HepG2 (cell line): ENCODE measurements around the gene MMGT1. TPM values are rescaled to one million over a fixed set of nuclear protein-coding genes. Genes with fewer than 3 reads are reported as not detected.

Experiments
- ATAC-seq: fragments of 200-7000 bp; cut with Tn5 transposase; 3 replicates; pipeline ENCODE4 v1.9.1; 2020; ENCODE audit warnings: mild to moderate bottlenecking, moderate library complexity
- BruUV-seq: library from RNA; stranded (reverse); fragments of 400-500 nt; replicated peaks from 2 replicates; lab custom pipeline; 2021; lab: Mats Ljungman, UMichigan
- CTCF ChIA-PET: fragments of 300-600 bp; formaldehyde crosslinking; extraction: SDS; loops from one replicate; lab custom pipeline; 2021; ENCODE audit warnings: low total read pairs, inconsistent platforms, low intra/inter-chr PET ratio; lab: Yijun Ruan, JAX
- POLR2A ChIA-PET: fragments of 350-600 bp; sonication (Branson Sonifier 250); formaldehyde crosslinking; loops from one replicate; lab custom pipeline; 2020; ENCODE audit warnings: antibody characterized with exemption, inconsistent platforms; lab: Yijun Ruan, JAX
- DNase-seq: peaks from one replicate; pipeline ENCODE4 v3.0.0-alpha.2; 2015; ENCODE audit warnings: low spot score
- FAIRE-seq: peaks from 3 replicates; lab custom pipeline; 2011; peaks lifted over from hg19 to GRCh38; lab: Jason Lieb, UNC
- H2AFZ ChIP-seq: one replicate; pipeline ENCODE4 v1.6.1; 2011; ENCODE audit warnings: low read length, inconsistent platforms
- H3K27ac ChIP-seq: fragments of 300-600 bp; 3 replicates; pipeline ENCODE4 v1.8.0; 2011; ENCODE audit warnings: mixed run types, mild to moderate bottlenecking, mixed read lengths, low read length, inconsistent platforms; ENCODE audit not compliant: insufficient read depth; ENCODE audit errors: extremely low read length
- H3K27me3 ChIP-seq, 2 experiments: fragments of 200-600 bp in 1 of 2; 2 replicates in 1 of 2; 3 replicates in 1 of 2; pipeline versions ENCODE4 v1.6.0 to v1.8.0; 2011; ENCODE audit warnings: low read length in 2 of 2, mild to moderate bottlenecking in 2 of 2, moderate library complexity in 2 of 2, inconsistent platforms in 1 of 2; ENCODE audit not compliant: insufficient read depth in 2 of 2, control insufficient read depth in 1 of 2
- H3K36me3 ChIP-seq, 2 experiments: fragments of 200-600 bp in 1 of 2; replicated peaks in 1 of 2; 2 replicates in 1 of 2; 3 replicates in 1 of 2; pipeline versions ENCODE4 v1.5.1 to v1.8.0; 2011; ENCODE audit warnings: low read length in 2 of 2, inconsistent platforms in 1 of 2; ENCODE audit not compliant: insufficient read depth in 2 of 2, control insufficient read depth in 1 of 2
- H3K4me1 ChIP-seq: 2 replicates; pipeline ENCODE4 v1.5.1; 2012; ENCODE audit warnings: low read length, inconsistent platforms; ENCODE audit not compliant: insufficient read depth
- H3K4me2 ChIP-seq: 2 replicates; pipeline ENCODE4 v1.6.0; 2011; ENCODE audit warnings: low read depth, low read length, inconsistent platforms
- H3K4me3 ChIP-seq, 3 experiments: fragments of 200-600 bp in 1 of 3; sonication (generic), shearing (Covaris generic) in 1 of 3; replicated peaks in 1 of 3; 2 replicates each; pipeline ENCODE4 v1.5.1; 2011 to 2016; ENCODE audit warnings: low read length in 3 of 3, inconsistent platforms in 2 of 3, low read depth in 2 of 3, mild to moderate bottlenecking in 2 of 3, control low read depth in 1 of 3, mixed read lengths in 1 of 3; ENCODE audit not compliant: insufficient read depth in 1 of 3
- H3K79me2 ChIP-seq: one replicate; pipeline ENCODE4 v1.6.1; 2011; ENCODE audit warnings: low read length, inconsistent platforms; ENCODE audit not compliant: insufficient read depth
- H3K9ac ChIP-seq: 2 replicates; pipeline ENCODE4 v1.6.0; 2011; ENCODE audit warnings: mild to moderate bottlenecking, low read depth, low read length, inconsistent platforms; ENCODE audit not compliant: insufficient read depth
- H3K9me3 ChIP-seq: 2 replicates; pipeline ENCODE4 v1.5.1; 2012; ENCODE audit warnings: mild to moderate bottlenecking, low read length
- H4K20me1 ChIP-seq: 2 replicates; pipeline ENCODE4 v1.6.0; 2011; ENCODE audit warnings: inconsistent platforms, mild to moderate bottlenecking, low read length, moderate library complexity; ENCODE audit not compliant: insufficient read depth
- HMGA1 ChIP-seq: sonication (generic); formaldehyde crosslinking; conservative IDR thresholded peaks from 2 replicates; pipeline ENCODE4 v1.4.0; 2020; ENCODE audit warnings: missing genetic modification reagents
- POLR2A ChIP-seq, 2 experiments: IDR thresholded peaks; 2 replicates each; pipeline ENCODE4 v1.6.1; 2011; ENCODE audit warnings: low read depth in 2 of 2, low read length in 2 of 2, mild to moderate bottlenecking in 1 of 2, moderate library complexity in 1 of 2; ENCODE audit not compliant: insufficient read depth in 1 of 2
- SAP130 ChIP-seq: IDR thresholded peaks from 2 replicates; pipeline ENCODE4 v1.6.1; 2016; ENCODE audit warnings: low read depth
- SRY ChIP-seq: sonication (generic); formaldehyde crosslinking; IDR thresholded peaks from 2 replicates; pipeline ENCODE4 v1.8.0; 2022; ENCODE audit warnings: mild to moderate bottlenecking, missing genetic modification reagents
- U2AF2 ChIP-seq: fragments of 200-400 bp; formaldehyde crosslinking; IDR thresholded peaks from 2 replicates; pipeline ENCODE4 v1.6.1; 2017; ENCODE audit warnings: low read depth, mild to moderate bottlenecking, low read length
- ZFAT ChIP-seq: sonication (generic); formaldehyde crosslinking; conservative IDR thresholded peaks from 2 replicates; pipeline ENCODE4 v1.8.1; 2023; ENCODE audit warnings: missing genetic modification reagents, inconsistent platforms
- ZNF17 ChIP-seq: sonication (generic); formaldehyde crosslinking; IDR thresholded peaks from 2 replicates; pipeline ENCODE4 v1.5.0; 2020; ENCODE audit warnings: mild to moderate bottlenecking, missing genetic modification reagents
- ZNF260 ChIP-seq: sonication (generic); formaldehyde crosslinking; IDR thresholded peaks from 2 replicates; pipeline ENCODE4 v1.4.0; 2020; ENCODE audit warnings: missing genetic modification reagents, low read depth, mild to moderate bottlenecking, borderline replicate concordance
- ZNF550 ChIP-seq: sonication (generic); formaldehyde crosslinking; IDR thresholded peaks from 2 replicates; pipeline ENCODE4 v1.4.0; 2020; ENCODE audit warnings: mild to moderate bottlenecking, missing genetic modification reagents, borderline replicate concordance
- WGBS: methylation state at CpG from one replicate; pipeline ENCODE4 v1.1.6; 2017; ENCODE audit warnings: low lambda C conversion rate; 5-methylcytosine and 5-hydroxymethylcytosine counted together
- in situ Hi-C: cut with HindIII; loops from 2 replicates; pipeline ENCODE4 v1.10.0; 2017; ENCODE audit warnings: low pct_unique_long_range_greater_than_20kb; ENCODE audit not compliant: extremely low pct_ligation_motif_present
- intact Hi-C: fragments of 100-400 bp; cut with micrococcal nuclease; formaldehyde crosslinking; loops from one replicate; pipeline ENCODE4 v1.10.0; 2022; ENCODE audit not compliant: unreplicated experiment
- polyA plus RNA-seq, 8 experiments: library from polyadenylated mRNA; depleted of rRNA in 3 of 8; stranded (reverse) in 7 of 8; unstranded in 1 of 8; fragments of >200 nt; fragmentation: Illumina TruSeq in 4 of 8; extraction: Trizol in 4 of 8; gene quantifications; 2 replicates each; pipeline versions ENCODE4 v1.2.1 to v1.2.3, GENCODE V29; 2011 to 2016; ENCODE audit warnings: low read depth in 4 of 8, missing spikeins in 1 of 8, mixed read lengths in 1 of 8; ENCODE audit not compliant: insufficient read depth in 1 of 8
- total RNA-seq, 5 experiments: library from RNA; depleted of rRNA; stranded (reverse); fragments of >200 nt; fragmentation: Illumina TruSeq; extraction: Trizol; gene quantifications; 2 replicates each; pipeline ENCODE4 v1.2.3, GENCODE V29; 2016; ENCODE audit warnings: low read depth in 1 of 5
- TF ChIP-seq, protein P1 (sequence below): sonication (generic); formaldehyde crosslinking; IDR thresholded peaks from 2 replicates; pipeline ENCODE4 v1.4.0; 2020; ENCODE audit warnings: missing genetic modification reagents
- TF ChIP-seq, protein P2 (sequence below): sonication (generic); formaldehyde crosslinking; IDR thresholded peaks from 2 replicates; pipeline ENCODE4 v1.4.0; 2020; ENCODE audit warnings: mild to moderate bottlenecking, missing genetic modification reagents
- TF ChIP-seq, protein P3 (sequence below): conservative IDR thresholded peaks from 2 replicates; pipeline ENCODE4 v1.6.1; 2018; ENCODE audit warnings: missing genetic modification reagents
- TF ChIP-seq, protein P4 (sequence below): sonication (generic); formaldehyde crosslinking; IDR thresholded peaks from 2 replicates; pipeline ENCODE4 v1.4.0; 2020; ENCODE audit warnings: mild to moderate bottlenecking, missing genetic modification reagents, borderline replicate concordance
- TF ChIP-seq, protein P5 (sequence below): sonication (generic); formaldehyde crosslinking; IDR thresholded peaks from 2 replicates; pipeline ENCODE4 v1.4.0; 2020; ENCODE audit warnings: missing genetic modification reagents, borderline replicate concordance

Gene MMGT1
- total and polyA plus RNA-seq, 2 of the 13 experiments (the other 11 are each of a cell fraction or from before 2014, with no cell fraction given): 7.5 to 8.8 TPM

DNA sequence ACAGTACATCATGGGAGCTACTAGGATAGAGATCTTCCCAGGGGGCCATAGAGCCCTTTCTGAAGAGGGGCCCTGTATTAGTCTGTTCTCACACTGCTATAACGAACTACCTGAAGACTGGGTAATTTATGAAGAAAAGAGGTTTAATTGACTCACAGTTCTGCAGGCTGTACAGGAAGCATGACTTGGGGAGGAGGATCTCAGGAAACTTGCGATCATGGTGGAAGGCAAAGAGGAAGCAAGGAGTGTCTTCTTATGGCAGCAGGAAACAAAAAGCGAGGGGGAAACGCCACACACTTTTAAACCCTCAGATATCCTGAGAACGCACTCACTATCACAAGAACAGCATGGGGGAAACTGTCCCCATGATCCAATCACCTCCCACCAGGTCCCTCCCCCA, 7.2 kb upstream of the MMGT1 start:
- ChIA-PET POLR2A (no interaction called here), CTCF (no interaction called here)
- BruUV-seq: no TSS peak
- ATAC-seq: no peak
- Histone ChIP-seq H3K27ac (no peak overlapping the region), H4K20me1 (no peaks in the 10 kb centered on the region), H3K4me1 (no peaks in the 10 kb centered on the region; the same call in 1 of the 2 replicates), H3K36me3 (no peaks in the 10 kb centered on the region), H2AFZ (no peak overlapping the region), H3K4me3 (no peak overlapping the region), H3K9me3 (no peaks in the 10 kb centered on the region), H3K9ac (no peak overlapping the region), H3K27me3 (no peaks in the 10 kb centered on the region), H3K79me2 (no peaks in the 10 kb centered on the region), H3K4me2 (no peak overlapping the region)
- FAIRE-seq: no peak
- 85% methylated on average over 4 of the region's 5 CpGs for WGBS
- no peak for DNase-seq
- in situ Hi-C loops: no loop called here
- intact Hi-C loops: no loop called here
- TF ChIP-seq ZNF17 (CRISPR knock-in tag) (no peak), SAP130 (CRISPR knock-in tag) (no peak), SRY (CRISPR knock-in tag) (no peak), POLR2A (IDR thresholded peaks at IDR 0.05; ENCODE audit: insufficient read depth in 1 of 2, low read depth in 2 of 2, low read length in 2 of 2) (no peak), ZNF260 (no peak), ZFAT (CRISPR knock-in tag) (no peak), ZNF550 (no peak), HMGA1 (no peak), U2AF2 (no peak)
- TF ChIP-seq, protein P1, sequence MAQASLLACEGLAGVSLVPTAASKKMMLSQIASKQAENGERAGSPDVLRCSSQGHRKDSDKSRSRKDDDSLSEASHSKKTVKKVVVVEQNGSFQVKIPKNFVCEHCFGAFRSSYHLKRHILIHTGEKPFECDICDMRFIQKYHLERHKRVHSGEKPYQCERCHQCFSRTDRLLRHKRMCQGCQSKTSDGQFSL (CRISPR knock-in tag): no peak
- TF ChIP-seq, protein P2, sequence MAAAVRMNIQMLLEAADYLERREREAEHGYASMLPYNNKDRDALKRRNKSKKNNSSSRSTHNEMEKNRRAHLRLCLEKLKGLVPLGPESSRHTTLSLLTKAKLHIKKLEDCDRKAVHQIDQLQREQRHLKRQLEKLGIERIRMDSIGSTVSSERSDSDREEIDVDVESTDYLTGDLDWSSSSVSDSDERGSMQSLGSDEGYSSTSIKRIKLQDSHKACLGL (CRISPR knock-in tag): no peak
- TF ChIP-seq, protein P3, sequence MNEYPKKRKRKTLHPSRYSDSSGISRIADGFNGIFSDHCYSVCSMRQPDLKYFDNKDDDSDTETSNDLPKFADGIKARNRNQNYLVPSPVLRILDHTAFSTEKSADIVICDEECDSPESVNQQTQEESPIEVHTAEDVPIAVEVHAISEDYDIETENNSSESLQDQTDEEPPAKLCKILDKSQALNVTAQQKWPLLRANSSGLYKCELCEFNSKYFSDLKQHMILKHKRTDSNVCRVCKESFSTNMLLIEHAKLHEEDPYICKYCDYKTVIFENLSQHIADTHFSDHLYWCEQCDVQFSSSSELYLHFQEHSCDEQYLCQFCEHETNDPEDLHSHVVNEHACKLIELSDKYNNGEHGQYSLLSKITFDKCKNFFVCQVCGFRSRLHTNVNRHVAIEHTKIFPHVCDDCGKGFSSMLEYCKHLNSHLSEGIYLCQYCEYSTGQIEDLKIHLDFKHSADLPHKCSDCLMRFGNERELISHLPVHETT (CRISPR knock-in tag): no peak
- TF ChIP-seq, protein P4, sequence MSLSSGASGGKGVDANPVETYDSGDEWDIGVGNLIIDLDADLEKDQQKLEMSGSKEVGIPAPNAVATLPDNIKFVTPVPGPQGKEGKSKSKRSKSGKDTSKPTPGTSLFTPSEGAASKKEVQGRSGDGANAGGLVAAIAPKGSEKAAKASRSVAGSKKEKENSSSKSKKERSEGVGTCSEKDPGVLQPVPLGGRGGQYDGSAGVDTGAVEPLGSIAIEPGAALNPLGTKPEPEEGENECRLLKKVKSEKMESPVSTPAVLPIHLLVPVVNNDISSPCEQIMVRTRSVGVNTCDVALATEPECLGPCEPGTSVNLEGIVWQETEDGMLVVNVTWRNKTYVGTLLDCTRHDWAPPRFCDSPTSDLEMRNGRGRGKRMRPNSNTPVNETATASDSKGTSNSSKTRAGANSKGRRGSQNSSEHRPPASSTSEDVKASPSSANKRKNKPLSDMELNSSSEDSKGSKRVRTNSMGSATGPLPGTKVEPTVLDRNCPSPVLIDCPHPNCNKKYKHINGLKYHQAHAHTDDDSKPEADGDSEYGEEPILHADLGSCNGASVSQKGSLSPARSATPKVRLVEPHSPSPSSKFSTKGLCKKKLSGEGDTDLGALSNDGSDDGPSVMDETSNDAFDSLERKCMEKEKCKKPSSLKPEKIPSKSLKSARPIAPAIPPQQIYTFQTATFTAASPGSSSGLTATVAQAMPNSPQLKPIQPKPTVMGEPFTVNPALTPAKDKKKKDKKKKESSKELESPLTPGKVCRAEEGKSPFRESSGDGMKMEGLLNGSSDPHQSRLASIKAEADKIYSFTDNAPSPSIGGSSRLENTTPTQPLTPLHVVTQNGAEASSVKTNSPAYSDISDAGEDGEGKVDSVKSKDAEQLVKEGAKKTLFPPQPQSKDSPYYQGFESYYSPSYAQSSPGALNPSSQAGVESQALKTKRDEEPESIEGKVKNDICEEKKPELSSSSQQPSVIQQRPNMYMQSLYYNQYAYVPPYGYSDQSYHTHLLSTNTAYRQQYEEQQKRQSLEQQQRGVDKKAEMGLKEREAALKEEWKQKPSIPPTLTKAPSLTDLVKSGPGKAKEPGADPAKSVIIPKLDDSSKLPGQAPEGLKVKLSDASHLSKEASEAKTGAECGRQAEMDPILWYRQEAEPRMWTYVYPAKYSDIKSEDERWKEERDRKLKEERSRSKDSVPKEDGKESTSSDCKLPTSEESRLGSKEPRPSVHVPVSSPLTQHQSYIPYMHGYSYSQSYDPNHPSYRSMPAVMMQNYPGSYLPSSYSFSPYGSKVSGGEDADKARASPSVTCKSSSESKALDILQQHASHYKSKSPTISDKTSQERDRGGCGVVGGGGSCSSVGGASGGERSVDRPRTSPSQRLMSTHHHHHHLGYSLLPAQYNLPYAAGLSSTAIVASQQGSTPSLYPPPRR: no peak
- TF ChIP-seq, protein P5, sequence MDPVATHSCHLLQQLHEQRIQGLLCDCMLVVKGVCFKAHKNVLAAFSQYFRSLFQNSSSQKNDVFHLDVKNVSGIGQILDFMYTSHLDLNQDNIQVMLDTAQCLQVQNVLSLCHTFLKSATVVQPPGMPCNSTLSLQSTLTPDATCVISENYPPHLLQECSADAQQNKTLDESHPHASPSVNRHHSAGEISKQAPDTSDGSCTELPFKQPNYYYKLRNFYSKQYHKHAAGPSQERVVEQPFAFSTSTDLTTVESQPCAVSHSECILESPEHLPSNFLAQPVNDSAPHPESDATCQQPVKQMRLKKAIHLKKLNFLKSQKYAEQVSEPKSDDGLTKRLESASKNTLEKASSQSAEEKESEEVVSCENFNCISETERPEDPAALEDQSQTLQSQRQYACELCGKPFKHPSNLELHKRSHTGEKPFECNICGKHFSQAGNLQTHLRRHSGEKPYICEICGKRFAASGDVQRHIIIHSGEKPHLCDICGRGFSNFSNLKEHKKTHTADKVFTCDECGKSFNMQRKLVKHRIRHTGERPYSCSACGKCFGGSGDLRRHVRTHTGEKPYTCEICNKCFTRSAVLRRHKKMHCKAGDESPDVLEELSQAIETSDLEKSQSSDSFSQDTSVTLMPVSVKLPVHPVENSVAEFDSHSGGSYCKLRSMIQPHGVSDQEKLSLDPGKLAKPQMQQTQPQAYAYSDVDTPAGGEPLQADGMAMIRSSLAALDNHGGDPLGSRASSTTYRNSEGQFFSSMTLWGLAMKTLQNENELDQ (CRISPR knock-in tag): no peak
